Activated CD8-positive, alpha-beta T cell treated with anti-CD3 and anti-CD28 coated beads, Interleukin-2, amount 10 ng/mL, durations not matched to agents 7 days and 5 days (primary cell): ENCODE results near the gene GTF3C1. TPM values are rescaled to one million over a fixed set of nuclear protein-coding genes. Genes with fewer than 3 reads are reported as not detected.
"Not testable (repeated sequence)": the region's sequence is repeated elsewhere in the genome, so short reads cannot be mapped to it uniquely, and the experiment has no call there.

ENCODE experiments used
- ATAC-seq: fragments of 150-1000 bp; cut with Tn5 transposase; one replicate; pipeline ENCODE4 v1.10.0; 2021; ENCODE audit warnings: moderate library complexity
- CTCF ChIA-PET: fragments of 350-600 bp; sonication (Branson Sonifier 250); formaldehyde crosslinking; loops from one replicate; lab custom pipeline; 2021; ENCODE audit warnings: antibody characterized with exemption; lab: Charles Lee
- POLR2A ChIA-PET: fragments of 350-600 bp; sonication (Branson Sonifier 250); formaldehyde crosslinking; loops from one replicate; lab custom pipeline; 2021; ENCODE audit warnings: antibody characterized with exemption; lab: Charles Lee
- DNase-seq: peaks from one replicate; pipeline ENCODE4 v3.0.0-alpha.2; 2020
- H3K27ac Mint-ChIP-seq: one replicate; pipeline ENCODE4 v1.8.0; 2021; ENCODE audit warnings: mild to moderate bottlenecking, mixed read lengths
- H3K27me3 Mint-ChIP-seq: one replicate; pipeline ENCODE4 v1.8.0; 2021; ENCODE audit warnings: low read depth, mixed read lengths
- H3K36me3 Mint-ChIP-seq: one replicate; pipeline ENCODE4 v1.8.0; 2021; ENCODE audit warnings: low read depth, mixed read lengths
- H3K4me1 Mint-ChIP-seq: one replicate; pipeline ENCODE4 v1.8.0; 2021; ENCODE audit warnings: low read depth, mixed read lengths
- H3K4me3 Mint-ChIP-seq: one replicate; pipeline ENCODE4 v1.8.0; 2021; ENCODE audit warnings: mild to moderate bottlenecking, mixed read lengths
- H3K9me3 Mint-ChIP-seq: one replicate; pipeline ENCODE4 v1.8.0; 2022; ENCODE audit warnings: mixed read lengths; ENCODE audit not compliant: insufficient read depth
- total RNA-seq, 2 experiments: library from RNA; stranded (reverse); gene quantifications; one replicate each; pipeline ENCODE4 v1.2.3, GENCODE V29; 2021

Gene GTF3C1
- total RNA-seq, 2 experiments from 2014 or later = 55.8 to 58.5 TPM

DNA sequence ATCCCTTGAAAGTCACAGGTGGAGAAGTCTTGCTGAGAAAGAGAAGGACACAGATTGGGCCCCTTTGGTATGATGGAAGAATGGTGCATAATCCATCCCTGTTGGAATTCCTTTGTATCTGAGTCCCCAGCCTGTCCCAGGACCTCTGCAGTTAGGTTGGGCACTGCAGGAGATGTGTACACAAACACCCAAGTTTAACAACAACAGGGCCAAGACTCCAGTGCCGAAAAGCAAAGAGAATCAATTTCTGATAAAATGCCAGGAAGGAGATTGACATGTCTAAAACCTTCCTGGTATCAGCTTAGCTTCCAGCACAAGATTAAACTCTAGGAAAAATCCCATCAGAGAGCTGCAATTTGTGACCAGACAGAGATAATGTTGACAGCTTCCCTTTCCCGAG is 33.2 kb upstream of the GTF3C1 start:
- Mint-ChIP-seq H3K4me1 (peaks cover 9% of the 10 kb centered on the region), H3K36me3 (no peaks in the 10 kb centered on the region), H3K27me3 (no peaks in the 10 kb centered on the region), H3K27ac (no peak overlapping the region), H3K4me3 (no peak overlapping the region), H3K9me3 (no peaks in the 10 kb centered on the region)
- ATAC-seq (no peak), DNase-seq (no peak)
- POLR2A ChIA-PET = no interaction called here
- CTCF ChIA-PET = no interaction called here

DNA sequence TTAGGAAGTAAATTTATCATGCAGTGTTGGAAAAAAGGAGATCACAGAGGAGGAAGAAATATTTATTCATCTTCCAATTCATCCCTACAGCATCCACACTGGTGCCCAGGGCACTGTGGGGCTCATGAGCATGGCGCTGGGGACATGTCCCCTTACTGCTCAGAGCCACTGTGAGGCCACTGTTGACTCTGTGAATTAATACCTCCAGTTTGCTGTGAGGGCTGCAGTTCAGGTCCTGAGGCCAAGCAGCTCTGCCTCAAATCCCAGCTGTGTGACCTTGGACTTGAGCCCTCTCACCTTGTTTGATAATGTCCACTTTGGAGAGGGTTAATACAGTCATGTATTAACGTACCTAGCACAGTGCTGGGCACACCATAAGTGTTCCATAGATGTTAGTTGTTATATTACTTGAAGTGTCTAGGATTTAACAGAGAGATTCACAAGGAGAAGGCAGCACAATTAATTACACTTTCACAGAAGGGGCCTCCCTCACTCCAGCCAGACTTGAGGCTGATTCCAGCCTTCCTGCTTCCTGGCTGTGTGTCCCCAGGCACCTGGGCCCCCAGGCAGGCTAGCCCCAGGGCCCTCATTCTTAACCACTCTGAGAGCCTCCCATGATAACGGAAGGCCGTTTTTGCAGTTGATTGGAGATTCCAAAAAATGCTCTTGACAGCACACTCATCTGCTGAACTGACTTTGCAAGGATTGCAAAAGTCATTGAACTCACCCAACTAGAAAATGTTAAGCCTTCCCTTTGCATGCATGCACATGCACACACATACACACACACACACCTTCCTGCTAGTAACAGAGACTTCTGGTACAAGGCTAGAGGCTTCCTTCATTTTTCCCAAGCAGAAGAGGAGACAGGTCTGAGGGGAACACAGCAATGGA is 29.6 kb upstream of the GTF3C1 start:
- CTCF ChIA-PET = no interaction called here
- POLR2A ChIA-PET = interaction anchor here (1.3 kb wide), 1 partner anchor 30 kb away, joined by 6 read pairs; the partner anchor contains the start of genes GTF3C1 and KATNIP
- no peak for ATAC-seq
- H3K27ac Mint-ChIP-seq = no peak overlapping the region
- no peaks in the 10 kb centered on the region for H3K36me3 Mint-ChIP-seq
- peaks cover 9% of the 10 kb centered on the region for H3K4me1 Mint-ChIP-seq
- no peaks in the 10 kb centered on the region for H3K27me3 Mint-ChIP-seq
- no peak overlapping the region for H3K4me3 Mint-ChIP-seq
- H3K9me3 Mint-ChIP-seq = no peaks in the 10 kb centered on the region
- no peak for DNase-seq

DNA sequence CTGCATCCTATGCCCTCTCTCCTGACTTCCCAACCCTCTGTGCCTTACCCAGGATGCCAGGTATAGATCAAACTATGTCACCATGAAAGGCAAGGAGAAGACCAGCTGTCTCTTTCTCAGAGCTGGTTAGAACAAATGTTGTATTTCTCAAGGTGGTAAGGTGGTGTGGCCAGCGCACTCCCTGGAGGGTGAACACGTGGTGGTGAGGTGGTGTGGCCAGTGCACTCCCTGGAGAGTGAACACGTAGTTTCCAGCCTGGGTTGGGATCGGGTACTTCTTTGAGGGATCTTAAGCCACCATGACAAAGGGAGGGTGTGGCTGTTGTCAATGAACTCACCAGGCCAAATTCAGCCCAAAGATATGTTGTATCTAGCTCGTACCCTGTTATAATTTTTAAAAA is 27.0 kb upstream of the GTF3C1 start:
- Mint-ChIP-seq H3K4me3 (no peak overlapping the region), H3K27ac (no peak overlapping the region), H3K4me1 (peaks cover 9% of the 10 kb centered on the region), H3K36me3 (no peaks in the 10 kb centered on the region), H3K9me3 (no peaks in the 10 kb centered on the region), H3K27me3 (no peaks in the 10 kb centered on the region)
- CTCF ChIA-PET = interaction anchor here (0.6 kb wide), 1 partner anchor 17 kb away, joined by 3 read pairs; no protein-coding TSS in a partner anchor
- ATAC-seq (no peak), DNase-seq (no peak)
- POLR2A ChIA-PET = no interaction called here

- Mint-ChIP-seq H3K4me3 (no peak overlapping the region), H3K9me3 (no peaks in the 10 kb centered on the region)
Measured at GRCh38 chr16:27572711-27573110, 23.0 kb upstream of the GTF3C1 start.

GRCh38 chr16:27571433-27572326 is 22.0 kb upstream of the GTF3C1 start:
- no peak for DNase-seq
- Mint-ChIP-seq H3K9me3 (no peaks in the 10 kb centered on the region), H3K27ac (no peak overlapping the region), H3K27me3 (no peaks in the 10 kb centered on the region), H3K4me3 (no peak overlapping the region), H3K36me3 (no peaks in the 10 kb centered on the region), H3K4me1 (no peaks in the 10 kb centered on the region)
- ChIA-PET CTCF (no interaction called here), POLR2A (no interaction called here)
- no peak for ATAC-seq

More at GRCh38 chr16:27572711-27573110, 23.0 kb upstream of the GTF3C1 start:
- Mint-ChIP-seq H3K4me1 (no peaks in the 10 kb centered on the region), H3K27ac (no peak overlapping the region), H3K36me3 (no peaks in the 10 kb centered on the region), H3K27me3 (no peaks in the 10 kb centered on the region)
- ChIA-PET POLR2A (no interaction called here), CTCF (no interaction called here)
- no peak for ATAC-seq
- DNase-seq = no peak

- CTCF ChIA-PET, H3K4me1 Mint-ChIP-seq, H3K27me3 Mint-ChIP-seq, POLR2A ChIA-PET, H3K27ac Mint-ChIP-seq, DNase-seq, H3K4me3 Mint-ChIP-seq, ATAC-seq, H3K36me3 Mint-ChIP-seq, H3K9me3 Mint-ChIP-seq: not testable (repeated sequence)
Measured at GRCh38 chr16:27570986-27571385, 21.3 kb upstream of the GTF3C1 start.

DNA sequence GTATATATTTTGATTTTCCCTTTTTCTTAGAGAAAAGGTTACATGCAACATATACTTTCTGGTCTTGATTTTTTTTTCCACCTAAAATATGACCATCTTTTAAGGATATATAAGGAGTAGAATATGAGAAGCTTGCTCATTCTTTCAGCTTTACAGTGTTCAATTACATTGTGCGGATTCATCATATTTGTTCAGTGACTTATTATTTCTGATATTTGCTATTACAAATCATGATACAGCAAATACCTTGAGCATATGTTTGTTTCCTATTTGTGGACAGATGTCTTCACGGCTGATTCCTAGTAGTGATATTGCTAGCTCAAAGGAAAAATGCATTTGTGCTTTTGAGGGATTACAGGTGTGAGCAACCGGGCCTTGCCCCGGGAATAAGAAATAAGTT is 18.4 kb upstream of the GTF3C1 start:
- no peak overlapping the region for H3K27ac Mint-ChIP-seq
- no peak for DNase-seq
- POLR2A ChIA-PET = no interaction called here

GRCh38 chr16:27566417-27566816 is 16.7 kb upstream of the GTF3C1 start:
- ATAC-seq (no peak), DNase-seq (no peak)
- ChIA-PET CTCF (no interaction called here), POLR2A (no interaction called here)
- H3K4me1 Mint-ChIP-seq = no peaks in the 10 kb centered on the region
- no peaks in the 10 kb centered on the region for H3K9me3 Mint-ChIP-seq
- H3K27ac Mint-ChIP-seq = no peak overlapping the region
- no peaks in the 10 kb centered on the region for H3K27me3 Mint-ChIP-seq
- no peak overlapping the region for H3K4me3 Mint-ChIP-seq
- H3K36me3 Mint-ChIP-seq = no peaks in the 10 kb centered on the region

More for the DNA sequence above, 18.4 kb upstream of the GTF3C1 start:
- Mint-ChIP-seq H3K27me3 (no peaks in the 10 kb centered on the region), H3K4me1 (no peaks in the 10 kb centered on the region), H3K9me3 (no peaks in the 10 kb centered on the region), H3K36me3 (no peaks in the 10 kb centered on the region), H3K4me3 (no peak overlapping the region)
- no peak for ATAC-seq
- CTCF ChIA-PET = interaction anchor here (0.7 kb wide), 1 partner anchor 104 kb away, joined by 3 read pairs; no protein-coding TSS in a partner anchor

- DNase-seq (no peak), ATAC-seq (no peak)
- Mint-ChIP-seq H3K9me3 (no peaks in the 10 kb centered on the region), H3K4me1 (no peaks in the 10 kb centered on the region), H3K27me3 (no peaks in the 10 kb centered on the region), H3K27ac (no peak overlapping the region), H3K36me3 (no peaks in the 10 kb centered on the region), H3K4me3 (no peak overlapping the region)
- ChIA-PET POLR2A (interaction anchor here (1.6 kb wide), 1 partner anchor 14 kb away, joined by 6 read pairs; the partner anchor contains the start of genes GTF3C1 and KATNIP), CTCF (no interaction called here)
Measured at GRCh38 chr16:27564224-27564623, 14.5 kb upstream of the GTF3C1 start.

GRCh38 chr16:27561216-27561615 is 11.5 kb upstream of the GTF3C1 start:
- CTCF ChIA-PET = no interaction called here
- DNase-seq (no peak), ATAC-seq (no peak)
- Mint-ChIP-seq H3K27ac (no peak overlapping the region), H3K4me1 (no peaks in the 10 kb centered on the region), H3K9me3 (no peaks in the 10 kb centered on the region), H3K27me3 (no peaks in the 10 kb centered on the region), H3K4me3 (no peak overlapping the region), H3K36me3 (no peaks in the 10 kb centered on the region)
- POLR2A ChIA-PET = no interaction called here

DNA sequence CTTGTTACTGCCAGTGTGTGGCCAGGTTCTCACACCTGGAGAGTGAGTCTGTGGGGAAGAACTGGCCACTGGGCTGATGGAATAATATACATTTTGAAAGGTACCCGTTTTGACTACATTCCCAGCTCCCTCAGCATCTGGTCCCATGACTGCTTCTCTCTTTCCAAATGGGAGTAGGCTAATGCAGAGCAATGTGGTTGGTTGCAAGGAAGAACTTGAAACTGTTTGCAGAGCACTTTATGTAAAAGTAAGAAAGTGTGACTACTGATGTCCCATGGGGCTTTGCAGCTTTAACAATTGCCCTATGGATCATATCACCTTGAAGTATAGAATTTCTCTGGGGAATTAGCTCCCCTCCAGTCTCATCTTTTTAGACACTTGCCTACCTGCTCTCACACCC is 9.2 kb upstream of the GTF3C1 start:
- Mint-ChIP-seq H3K27me3 (no peaks in the 10 kb centered on the region), H3K27ac (no peak overlapping the region), H3K4me3 (no peak overlapping the region), H3K4me1 (no peaks in the 10 kb centered on the region), H3K9me3 (no peaks in the 10 kb centered on the region), H3K36me3 (no peaks in the 10 kb centered on the region)
- ATAC-seq = no peak
- DNase-seq = no peak
- ChIA-PET POLR2A (interaction anchor here (1.5 kb wide), 1 partner anchor 9 kb away, joined by 5 read pairs; the partner anchor contains the start of genes GTF3C1 and KATNIP), CTCF (interaction anchor here (0.6 kb wide), 1 partner anchor 18 kb away, joined by 3 read pairs; no protein-coding TSS in a partner anchor)
